B cell (primary cell): Measurements from ENCODE around the gene PRPF4. TPM values are rescaled to one million over a fixed set of nuclear protein-coding genes. Genes with fewer than 3 reads are reported as not detected.

Experiments used
- ATAC-seq: fragments of 200-7000 bp; cut with Tn5 transposase; one replicate; pipeline ENCODE4 v1.10.0; 2021; ENCODE audit warnings: low read depth, mild to moderate bottlenecking, moderate number of reproducible peaks, moderate library complexity
- CTCF ChIA-PET: fragments of 350-600 bp; sonication (Branson Sonifier 250); formaldehyde crosslinking; loops from one replicate; lab custom pipeline; 2021; ENCODE audit warnings: antibody characterized with exemption, inconsistent platforms; lab: Charles Lee
- POLR2A ChIA-PET: fragments of 350-600 bp; sonication (Branson Sonifier 250); formaldehyde crosslinking; loops from one replicate; lab custom pipeline; 2021; ENCODE audit warnings: antibody characterized with exemption; lab: Charles Lee
- DNase-seq: peaks from one replicate; pipeline ENCODE4 v3.0.0; 2013
- H2AFZ ChIP-seq: 2 replicates; pipeline ENCODE4 v1.6.1; 2012; ENCODE audit warnings: mild to moderate bottlenecking, low read depth, low read length; ENCODE audit not compliant: insufficient read depth, poor library complexity, severe bottlenecking
- H3K27ac ChIP-seq, 2 donors: 1 replicate in 1 of 2; 2 replicates in 1 of 2; pipeline ENCODE4 v1.5.1; 2012 to 2013; ENCODE audit warnings: low read length in 2 of 2, mild to moderate bottlenecking in 2 of 2, moderate library complexity in 1 of 2
- H3K27me3 ChIP-seq, 4 experiments: fragments of 200-600 bp in 1 of 4; sonication (generic) in 1 of 4; replicated peaks in 1 of 4; 1 replicate in 2 of 4; 2 replicates in 2 of 4; pipeline versions ENCODE4 v1.6.1 to v1.7.0; 2013 to 2016; ENCODE audit warnings: low read length in 3 of 4, mild to moderate bottlenecking in 2 of 4, mixed read lengths in 1 of 4, moderate library complexity in 1 of 4; ENCODE audit not compliant: insufficient read depth in 4 of 4, control insufficient read depth in 3 of 4; ENCODE audit errors: control extremely low read depth in 1 of 4
- H3K36me3 ChIP-seq, 2 experiments: replicated peaks in 1 of 2; 1 replicate in 1 of 2; 2 replicates in 1 of 2; pipeline versions ENCODE4 v1.6.1 to v1.7.1; 2013; ENCODE audit warnings: low read length in 1 of 2; ENCODE audit not compliant: insufficient read depth in 2 of 2, control insufficient read depth in 1 of 2; ENCODE audit errors: control extremely low read depth in 1 of 2, extremely low read depth in 1 of 2
- H3K4me1 ChIP-seq, 2 donors: fragments of 200-600 bp in 1 of 2; sonication (generic) in 1 of 2; 1 replicate in 1 of 2; 2 replicates in 1 of 2; pipeline versions ENCODE4 v1.5.1 to v1.6.1; 2013 to 2017; ENCODE audit warnings: low read length in 2 of 2; ENCODE audit not compliant: control insufficient read depth in 2 of 2, insufficient read depth in 2 of 2
- H3K4me2 ChIP-seq: replicated peaks from 2 replicates; pipeline ENCODE3; 2012; ENCODE audit warnings: mild to moderate bottlenecking, low read depth, low read length; ENCODE audit not compliant: poor library complexity, severe bottlenecking
- H3K4me3 ChIP-seq, 5 experiments: fragments of 200-600 bp in 1 of 5; sonication (generic) in 1 of 5; 1 replicate in 3 of 5; 2 replicates in 2 of 5; pipeline versions ENCODE4 v1.5.1 to v1.7.0; 2011 to 2016; ENCODE audit warnings: low read length in 4 of 5, mild to moderate bottlenecking in 4 of 5, low read depth in 2 of 5, control low read depth in 1 of 5, moderate library complexity in 1 of 5; ENCODE audit not compliant: insufficient read depth in 1 of 5; ENCODE audit errors: control extremely low read depth in 1 of 5, extremely low read depth in 1 of 5
- H3K79me2 ChIP-seq: fragments of 200-600 bp; sonication (generic); one replicate; pipeline ENCODE4 v1.6.0; 2016; ENCODE audit warnings: low read length; ENCODE audit not compliant: control insufficient read depth, insufficient read depth
- H3K9ac ChIP-seq: fragments of 200-600 bp; sonication (generic); 2 replicates; pipeline ENCODE4 v1.6.1; 2017; ENCODE audit warnings: mild to moderate bottlenecking, low read length, moderate library complexity
- H3K9me3 ChIP-seq, 3 donors: one replicate each; pipeline versions ENCODE4 v1.6.1 to v1.7.1; 2013; ENCODE audit warnings: low read length in 2 of 3; ENCODE audit not compliant: control insufficient read depth in 2 of 3, insufficient read depth in 1 of 3; ENCODE audit errors: control extremely low read depth in 1 of 3
- H4K20me1 ChIP-seq: 2 replicates; pipeline ENCODE4 v1.6.0; 2012; ENCODE audit warnings: mild to moderate bottlenecking, low read length; ENCODE audit not compliant: insufficient read depth, control insufficient read depth, poor library complexity, severe bottlenecking
- H3K27ac Mint-ChIP-seq: one replicate; pipeline ENCODE4 v1.8.0; 2021; ENCODE audit warnings: mixed read lengths
- H3K27me3 Mint-ChIP-seq: one replicate; pipeline ENCODE4 v1.8.0; 2021; ENCODE audit warnings: mixed read lengths
- H3K4me1 Mint-ChIP-seq: one replicate; pipeline ENCODE4 v1.8.0; 2021; ENCODE audit warnings: mixed read lengths
- H3K4me3 Mint-ChIP-seq: one replicate; pipeline ENCODE4 v1.8.0; 2021; ENCODE audit warnings: mixed read lengths
- H3K9me3 Mint-ChIP-seq: one replicate; pipeline ENCODE4 v1.8.0; 2022; ENCODE audit warnings: mixed read lengths; ENCODE audit not compliant: insufficient read depth
- EZH2 ChIP-seq: IDR thresholded peaks from 2 replicates; pipeline ENCODE4 v1.6.1; 2012; ENCODE audit warnings: borderline replicate concordance, low read depth, mild to moderate bottlenecking, moderate library complexity, low read length; ENCODE audit not compliant: insufficient read depth, poor library complexity, severe bottlenecking
- WGBS: methylation state at CpG from one replicate; pipeline ENCODE4 v1.1.5; 2013; ENCODE audit warnings: missing lambda C conversion rate; ENCODE audit not compliant: insufficient coverage; 5-methylcytosine and 5-hydroxymethylcytosine counted together
- intact Hi-C: fragments of 100-400 bp; cut with micrococcal nuclease; formaldehyde crosslinking; loops from one replicate; pipeline ENCODE4 v1.10.0; 2022
- polyA plus RNA-seq: library from polyadenylated mRNA; depleted of rRNA; stranded (reverse); fragments of >200 nt; gene quantifications from 2 replicates; pipeline ENCODE4 v1.2.3, GENCODE V29; 2012
- total RNA-seq, 2 donors: library from RNA; stranded (reverse); fragments of 120-200 nt in 1 of 2; gene quantifications; 1 replicate in 1 of 2; 2 replicates in 1 of 2; pipeline versions ENCODE4 v1.2.3 to v1.2.4, GENCODE V29; 2013 to 2022
- TF ChIP-seq, protein P1 (sequence below): fragments of 200-600 bp; IDR thresholded peaks from one replicate; pipeline ENCODE4 v1.8.0; 2022; ENCODE audit warnings: antibody characterized with exemption, mild to moderate bottlenecking

The PRPF4 gene
- total and polyA plus RNA-seq, 2 donors (not counting 1 experiment from before 2014, with no cell fraction given): 11.4 to 30.8 TPM

DNA sequence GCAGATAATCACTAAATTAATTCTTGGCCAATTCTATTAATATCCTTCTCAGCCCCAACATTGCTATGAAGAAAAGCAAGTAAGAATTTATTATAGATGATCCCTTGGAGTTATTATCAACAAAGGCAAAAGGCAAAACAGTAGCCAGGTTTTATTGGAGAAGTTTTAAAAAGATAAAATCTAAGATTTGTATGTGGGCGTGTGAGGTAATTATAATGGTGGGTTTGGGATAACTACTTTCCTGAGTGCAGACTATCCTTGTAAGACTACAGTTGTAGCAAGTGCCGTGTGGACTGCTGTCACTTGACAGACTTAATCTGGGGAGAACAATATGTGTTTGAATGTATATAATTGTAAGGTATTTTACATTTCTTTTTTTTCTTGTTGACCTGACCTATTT is 30.9 kb upstream of the PRPF4 start:
- Histone ChIP-seq H3K4me2 (no peak overlapping the region), H3K36me3 (no peaks in the 10 kb centered on the region), H3K79me2 (no peaks in the 10 kb centered on the region), H2AFZ (no peak overlapping the region), H3K9ac (no peak overlapping the region), H3K9me3 (no peaks in the 10 kb centered on the region), H3K27ac (no peak overlapping the region), H3K27me3 (no peaks in the 10 kb centered on the region), H3K4me1 (no peaks in the 10 kb centered on the region), H3K4me3 (no peak overlapping the region), H4K20me1 (no peaks in the 10 kb centered on the region)
- ChIA-PET POLR2A (no interaction called here), CTCF (interaction anchor here (1.2 kb wide), 1 partner anchor 12 kb away, joined by 4 read pairs; no protein-coding TSS in a partner anchor)
- intact Hi-C loops: no loop called here
- 100% methylated on average over 1 of the region's 2 CpGs for WGBS
- no peaks in the 10 kb centered on the region for H3K9me3 Mint-ChIP-seq
- peaks cover 6% of the 10 kb centered on the region for H3K4me1 Mint-ChIP-seq
- no peak for DNase-seq
- no peak overlapping the region for H3K4me3 Mint-ChIP-seq
- H3K27me3 Mint-ChIP-seq: no peaks in the 10 kb centered on the region
- ATAC-seq: no peak
- H3K27ac Mint-ChIP-seq: no peak overlapping the region
- TF ChIP-seq EZH2: no peak
- TF ChIP-seq, protein P1, sequence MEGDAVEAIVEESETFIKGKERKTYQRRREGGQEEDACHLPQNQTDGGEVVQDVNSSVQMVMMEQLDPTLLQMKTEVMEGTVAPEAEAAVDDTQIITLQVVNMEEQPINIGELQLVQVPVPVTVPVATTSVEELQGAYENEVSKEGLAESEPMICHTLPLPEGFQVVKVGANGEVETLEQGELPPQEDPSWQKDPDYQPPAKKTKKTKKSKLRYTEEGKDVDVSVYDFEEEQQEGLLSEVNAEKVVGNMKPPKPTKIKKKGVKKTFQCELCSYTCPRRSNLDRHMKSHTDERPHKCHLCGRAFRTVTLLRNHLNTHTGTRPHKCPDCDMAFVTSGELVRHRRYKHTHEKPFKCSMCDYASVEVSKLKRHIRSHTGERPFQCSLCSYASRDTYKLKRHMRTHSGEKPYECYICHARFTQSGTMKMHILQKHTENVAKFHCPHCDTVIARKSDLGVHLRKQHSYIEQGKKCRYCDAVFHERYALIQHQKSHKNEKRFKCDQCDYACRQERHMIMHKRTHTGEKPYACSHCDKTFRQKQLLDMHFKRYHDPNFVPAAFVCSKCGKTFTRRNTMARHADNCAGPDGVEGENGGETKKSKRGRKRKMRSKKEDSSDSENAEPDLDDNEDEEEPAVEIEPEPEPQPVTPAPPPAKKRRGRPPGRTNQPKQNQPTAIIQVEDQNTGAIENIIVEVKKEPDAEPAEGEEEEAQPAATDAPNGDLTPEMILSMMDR: no peak

DNA sequence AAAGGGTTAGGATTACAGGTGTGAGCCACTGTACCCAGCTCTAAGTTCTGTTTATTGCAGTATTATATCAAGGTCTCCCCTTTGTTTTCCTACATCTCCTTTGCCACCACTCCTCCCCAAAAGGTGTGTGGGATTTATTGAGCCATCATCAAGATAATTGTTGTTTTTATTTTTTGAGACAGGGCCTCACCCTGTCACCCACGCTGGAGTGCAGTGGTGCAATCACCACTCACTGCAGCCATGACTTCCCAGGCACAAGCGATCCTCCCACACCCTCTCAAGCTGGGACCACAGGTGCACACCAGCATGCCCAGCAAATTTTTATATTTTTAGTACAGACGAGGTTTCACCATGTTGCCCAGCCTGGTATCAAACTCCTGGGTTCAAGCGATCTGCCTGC is 29.6 kb upstream of the PRPF4 start:
- ChIA-PET POLR2A (no interaction called here), CTCF (no interaction called here)
- H3K9ac ChIP-seq: no peak overlapping the region
- DNase-seq (no peak), ATAC-seq (no peak)
- TF ChIP-seq, protein P1: no peak
- TF ChIP-seq EZH2: no peak
- no peak overlapping the region for H3K27ac Mint-ChIP-seq
- H3K4me1 ChIP-seq: no peaks in the 10 kb centered on the region
- no peaks in the 10 kb centered on the region for H3K36me3 ChIP-seq
- no peak overlapping the region for H3K4me3 Mint-ChIP-seq
- no peaks in the 10 kb centered on the region for H3K27me3 Mint-ChIP-seq
- H3K9me3 Mint-ChIP-seq: peaks cover 3% of the 10 kb centered on the region
- no peaks in the 10 kb centered on the region for H3K79me2 ChIP-seq
- no peaks in the 10 kb centered on the region for H3K27me3 ChIP-seq
- H2AFZ ChIP-seq: no peak overlapping the region
- H3K27ac ChIP-seq: no peak overlapping the region
- H3K4me2 ChIP-seq: no peak overlapping the region
- H3K4me3 ChIP-seq: no peak overlapping the region
- intact Hi-C loops: no loop called here
- peaks cover 6% of the 10 kb centered on the region for H3K4me1 Mint-ChIP-seq
- WGBS: 66% methylated on average over 4 of the region's 4 CpGs
- H3K9me3 ChIP-seq: peaks cover 0 to 3% (median 0%) of the 10 kb centered on the region in 3 donors
- no peaks in the 10 kb centered on the region for H4K20me1 ChIP-seq
